GM18505 (cell line): ENCODE measurements around the gene RUNX1.
"Not testable (repeated sequence)": the region's sequence is repeated elsewhere in the genome, so short reads cannot be mapped to it uniquely, and the experiment has no call there.

Experiments
- ATAC-seq: cut with Tn5 transposase; IDR thresholded peaks from one replicate; pipeline ENCODE4 v1.9.1; 2021; ENCODE audit not compliant: unreplicated experiment
- POLR2A ChIP-seq: IDR thresholded peaks from 4 replicates; pipeline ENCODE4 v1.6.1; 2011; ENCODE audit warnings: borderline replicate concordance; ENCODE audit not compliant: insufficient read depth, insufficient read length; ENCODE audit errors: extremely low read depth

The RUNX1 gene

DNA sequence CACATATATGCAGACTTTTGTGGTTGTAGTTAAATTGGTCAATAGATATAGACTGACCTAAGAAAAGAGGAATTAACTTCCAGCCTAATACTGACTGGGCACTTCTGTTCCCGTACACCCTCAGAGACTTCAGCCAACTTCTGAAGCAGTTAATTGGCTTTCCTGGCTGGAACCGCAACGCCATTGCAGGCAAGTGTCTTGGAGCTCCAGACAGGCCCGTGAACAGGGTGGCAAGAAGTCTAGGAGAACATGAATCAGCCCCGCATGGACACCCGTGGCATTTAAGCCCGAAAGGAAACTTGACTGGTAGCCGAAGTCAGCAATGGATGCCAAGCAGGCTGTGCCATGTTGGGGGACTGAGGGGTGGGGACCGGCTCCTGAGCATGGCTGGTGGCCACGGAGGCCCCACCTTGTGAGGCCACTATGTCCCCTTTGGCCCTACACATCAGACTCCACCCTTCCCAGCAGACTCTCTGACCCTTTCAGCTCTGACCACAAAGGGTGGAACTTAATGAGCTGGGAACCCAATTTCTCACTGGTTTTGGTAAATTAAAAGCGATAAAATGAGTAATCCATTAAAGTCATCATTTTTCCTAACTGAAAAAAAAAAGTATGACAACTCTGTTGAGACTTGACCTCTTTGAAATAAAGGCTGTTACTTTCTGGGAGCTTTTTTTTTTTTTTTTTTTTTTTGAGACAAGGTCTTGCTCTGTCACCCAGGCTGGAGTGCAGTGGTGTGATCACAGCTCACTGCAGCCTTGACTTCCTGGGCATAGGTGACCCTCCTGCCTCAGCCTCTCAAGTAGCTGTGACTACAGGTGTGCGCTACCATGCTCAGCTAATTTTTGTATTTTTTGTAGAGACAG lies 54.1 kb downstream of the RUNX1 start:
- TF ChIP-seq POLR2A, result no peak
- ATAC-seq, result no peak

GRCh38 chr21:34993521-34993921 lies 55.6 kb downstream of the RUNX1 start:
- not testable (repeated sequence) for ATAC-seq

DNA sequence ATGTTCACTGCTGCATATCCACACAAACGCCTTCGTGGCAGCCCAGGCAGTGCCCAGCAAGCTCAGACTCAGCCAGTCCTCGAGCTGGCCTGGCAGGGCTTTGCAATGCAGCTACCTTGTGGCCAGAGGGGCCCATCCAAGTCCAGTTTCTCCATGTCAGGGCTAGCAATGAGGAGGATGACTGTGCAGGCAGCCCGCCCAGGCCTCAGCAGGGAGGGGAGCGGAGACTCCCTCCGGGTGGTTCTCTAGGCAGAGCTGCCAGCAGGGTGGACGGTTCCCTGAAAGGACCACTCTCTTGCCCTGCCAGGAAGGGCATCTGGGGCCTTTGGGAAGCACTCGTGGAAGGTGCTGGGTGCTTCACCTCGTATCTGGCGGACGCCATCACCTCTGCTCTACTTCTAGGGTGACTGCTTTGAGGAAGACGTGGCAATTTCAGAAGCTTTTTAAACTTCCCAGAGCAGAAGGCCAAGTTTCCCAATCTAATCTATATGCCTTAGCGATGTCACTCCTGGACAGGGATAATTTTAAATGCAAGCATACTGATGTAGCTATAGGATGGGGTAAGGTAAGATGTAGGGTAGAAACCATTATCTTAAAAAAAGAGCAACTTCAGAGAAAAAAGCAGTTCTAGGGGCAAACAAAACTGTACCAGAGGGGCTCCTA lies 56.2 kb downstream of the RUNX1 start:
- no peak for ATAC-seq
- TF ChIP-seq POLR2A, result no peak

DNA sequence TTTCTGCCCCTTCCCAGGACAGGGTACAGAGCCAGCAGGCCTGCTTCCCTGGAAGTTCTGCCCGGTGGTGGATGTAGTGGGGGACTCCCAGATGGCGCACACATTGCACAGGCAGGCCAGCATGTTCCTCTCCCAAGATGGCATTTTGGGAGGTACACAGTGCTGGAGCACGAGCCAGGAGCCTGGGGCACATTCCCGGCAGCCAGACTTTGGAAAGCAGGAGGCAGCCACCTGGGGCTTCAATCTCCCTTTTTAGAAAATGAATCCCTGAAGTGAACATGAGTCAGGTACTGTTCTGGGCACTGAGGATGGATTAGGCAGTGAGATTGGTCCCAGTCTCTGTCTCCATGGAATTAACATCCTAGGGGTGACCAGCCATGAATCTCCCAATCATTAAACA lies 56.9 kb downstream of the RUNX1 start:
- no peak for TF ChIP-seq POLR2A
- ATAC-seq, result no peak

- no peak for TF ChIP-seq POLR2A
- ATAC-seq, result no peak
Observed at GRCh38 chr21:34991366-34991957, 57.6 kb downstream of the RUNX1 start.

GRCh38 chr21:34990842-34991241 lies 58.3 kb downstream of the RUNX1 start:
- TF ChIP-seq POLR2A, result no peak

GRCh38 chr21:34989337-34990151 lies 59.6 kb downstream of the RUNX1 start:
- peak; percentile 40 for ATAC-seq

More at GRCh38 chr21:34990842-34991241, 58.3 kb downstream of the RUNX1 start:
- no peak for ATAC-seq

GRCh38 chr21:34988625-34989024 lies 60.5 kb downstream of the RUNX1 start:
- ATAC-seq, result no peak
- TF ChIP-seq POLR2A, result no peak

More at GRCh38 chr21:34989337-34990151, 59.6 kb downstream of the RUNX1 start:
- TF ChIP-seq POLR2A, result no peak

GRCh38 chr21:34988139-34988538 lies 61.0 kb downstream of the RUNX1 start:
- no peak for TF ChIP-seq POLR2A
- no peak for ATAC-seq

DNA sequence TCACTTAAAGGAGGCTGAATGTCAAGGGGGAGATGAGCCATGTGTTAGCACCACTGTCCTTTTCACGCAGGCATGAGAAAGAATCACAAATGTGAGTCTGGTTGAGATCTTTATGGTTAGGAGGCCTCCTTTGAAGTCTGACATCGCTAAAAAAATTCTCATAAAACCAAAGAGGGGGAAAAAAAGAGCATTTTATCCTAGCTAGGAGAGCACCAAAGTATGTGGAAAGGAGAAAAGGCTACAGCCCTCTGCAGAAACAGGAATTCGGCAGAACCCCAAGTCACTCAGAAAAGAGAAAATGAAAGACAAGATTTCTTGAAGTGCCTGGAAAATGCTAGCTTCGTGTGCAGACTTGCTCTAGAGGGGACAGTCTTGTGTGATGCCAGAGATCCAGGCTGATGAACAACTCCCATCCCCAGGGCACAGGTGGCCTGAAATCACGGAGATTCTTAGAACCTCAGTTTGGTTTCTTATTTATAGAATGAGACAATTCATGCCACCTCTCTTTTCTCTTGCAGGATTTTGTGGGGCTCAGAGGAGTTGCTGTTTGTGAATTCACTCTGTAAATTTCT lies 61.5 kb downstream of the RUNX1 start:
- ATAC-seq, result no peak
- TF ChIP-seq POLR2A, result no peak

DNA sequence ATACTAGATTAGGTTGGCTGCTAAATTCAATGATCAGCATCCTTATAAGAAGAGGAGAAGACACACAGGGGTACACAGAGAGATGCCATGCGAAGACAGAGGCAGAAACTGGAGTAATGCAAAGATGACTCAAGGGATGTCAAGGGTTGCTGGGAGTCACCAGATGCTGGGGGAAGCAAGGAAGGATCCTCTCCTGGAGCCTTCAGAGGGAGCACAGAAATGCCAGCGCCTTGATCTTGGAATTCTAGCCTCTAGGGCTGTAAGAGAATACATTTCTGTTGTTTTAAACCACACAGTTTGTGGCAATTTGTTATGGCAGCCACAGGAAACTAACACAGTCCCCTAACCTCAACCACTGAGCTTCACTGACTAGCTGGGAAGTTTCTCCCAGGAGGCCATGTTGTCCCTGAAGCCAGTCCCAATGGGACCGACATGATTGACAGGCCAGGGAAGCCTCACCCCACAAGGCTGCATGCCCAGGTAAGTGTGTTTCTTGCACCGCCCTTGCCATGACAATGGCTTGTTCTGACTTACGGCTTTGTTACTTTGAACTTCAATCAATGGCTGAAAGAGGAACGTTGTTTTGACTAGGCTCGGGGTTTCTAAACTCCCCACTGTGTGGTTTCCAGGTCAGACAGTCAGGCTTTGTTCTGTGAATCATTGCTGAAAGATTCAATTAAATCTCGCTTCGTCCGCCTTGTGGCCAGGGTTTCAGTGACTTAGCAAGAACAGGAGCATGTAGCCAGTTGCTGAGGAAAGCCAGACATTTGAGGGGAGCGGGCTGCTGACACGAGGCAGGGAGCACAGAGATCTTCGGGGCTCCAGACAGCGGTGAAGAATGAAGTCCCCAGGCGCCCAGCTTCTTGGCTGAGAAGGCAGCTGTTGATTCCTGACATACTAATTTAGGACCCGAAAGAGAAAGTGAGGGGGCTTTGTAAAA lies 62.3 kb downstream of the RUNX1 start:
- no peak for TF ChIP-seq POLR2A
- ATAC-seq, result peak; percentile 59
